ENCODE data around the gene ARHGAP30.

Gene ARHGAP30

GRCh38 chr1:161070761-161071160, 1.1 kb upstream of the ARHGAP30 start:
- TF ChIP-seq GATA3 (IDR thresholded peaks at IDR 0.05; ENCODE audit: low read depth, low read length): no peak
- TF ChIP-seq GATA2 (IDR thresholded peaks at IDR 0.05; ENCODE audit: low read depth, low read length): no peak

- TF ChIP-seq GATA3 (IDR thresholded peaks at IDR 0.05; ENCODE audit: low read depth, low read length): no peak
- TF ChIP-seq GATA2 (IDR thresholded peaks at IDR 0.05; ENCODE audit: low read depth, low read length): no peak
These were observed 450 bp downstream of the ARHGAP30 start for GRCh38 chr1:161069241-161069640.

GRCh38 chr1:161068306-161069234, 1.1 kb downstream of the ARHGAP30 start:
- no peak for TF ChIP-seq GATA2 (IDR thresholded peaks at IDR 0.05; ENCODE audit: low read depth, low read length)
- no peak for TF ChIP-seq GATA3 (IDR thresholded peaks at IDR 0.05; ENCODE audit: low read depth, low read length)

DNA sequence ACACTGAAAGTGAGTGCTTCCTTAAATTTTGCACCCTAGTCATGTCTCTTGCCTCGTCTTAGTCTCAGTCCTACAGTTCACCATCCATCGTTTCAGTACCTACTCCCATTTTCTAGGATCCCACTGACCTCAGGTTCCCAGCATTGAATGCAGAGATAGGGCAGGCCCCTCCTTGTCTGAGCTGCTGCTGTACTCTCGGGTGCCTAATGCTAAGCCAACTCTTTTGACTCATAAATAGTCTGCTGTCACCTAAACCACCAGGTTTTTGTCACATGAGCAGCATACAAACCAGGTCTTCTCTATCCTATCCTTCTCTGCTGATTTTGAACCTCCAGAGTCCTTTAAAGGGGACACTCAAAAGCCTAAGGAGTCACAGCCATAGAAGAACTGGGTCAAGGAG, 3.0 kb downstream of the ARHGAP30 start:
- TF ChIP-seq GATA2 (IDR thresholded peaks at IDR 0.05; ENCODE audit: low read depth, low read length) (no peak), GATA3 (IDR thresholded peaks at IDR 0.05; ENCODE audit: low read depth, low read length) (no peak)

DNA sequence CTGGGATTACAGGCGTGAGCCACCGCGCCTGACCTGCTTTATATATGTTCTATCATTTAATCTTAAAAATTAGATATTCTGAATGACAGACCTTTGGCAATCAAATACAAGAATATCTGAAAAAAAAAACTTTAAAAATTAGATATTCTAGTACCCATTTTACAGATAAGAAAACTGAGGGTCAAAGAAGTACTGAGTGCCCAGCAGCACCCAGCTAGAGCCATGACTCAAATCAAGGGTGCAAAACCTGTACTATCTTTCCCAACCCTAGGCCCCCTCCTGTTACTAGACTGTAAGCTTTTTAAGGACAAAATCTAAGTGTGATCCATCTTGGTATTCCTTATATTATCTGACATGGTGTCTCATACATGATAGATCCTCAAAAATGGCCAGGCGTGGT, 8.3 kb downstream of the ARHGAP30 start:
- TF ChIP-seq GATA2 (IDR thresholded peaks at IDR 0.05; ENCODE audit: low read depth, low read length) (no peak), GATA3 (IDR thresholded peaks at IDR 0.05; ENCODE audit: low read depth, low read length) (no peak)

GRCh38 chr1:161059293-161059692, 10.4 kb downstream of the ARHGAP30 start:
- no peak for TF ChIP-seq GATA2 (IDR thresholded peaks at IDR 0.05; ENCODE audit: low read depth, low read length)
- no peak for TF ChIP-seq GATA3 (IDR thresholded peaks at IDR 0.05; ENCODE audit: low read depth, low read length)

GRCh38 chr1:161054805-161055204, 14.9 kb downstream of the ARHGAP30 start:
- TF ChIP-seq GATA3 (IDR thresholded peaks at IDR 0.05; ENCODE audit: low read depth, low read length) (no peak), GATA2 (IDR thresholded peaks at IDR 0.05; ENCODE audit: low read depth, low read length) (no peak)

GRCh38 chr1:161054232-161054631, 15.5 kb downstream of the ARHGAP30 start:
- TF ChIP-seq GATA2 (IDR thresholded peaks at IDR 0.05; ENCODE audit: low read depth, low read length) (no peak), GATA3 (IDR thresholded peaks at IDR 0.05; ENCODE audit: low read depth, low read length) (no peak)

- TF ChIP-seq GATA3 (IDR thresholded peaks at IDR 0.05; ENCODE audit: low read depth, low read length): no peak
- TF ChIP-seq GATA2 (IDR thresholded peaks at IDR 0.05; ENCODE audit: low read depth, low read length): no peak
These were observed 16.8 kb downstream of the ARHGAP30 start for GRCh38 chr1:161052899-161053298.

DNA sequence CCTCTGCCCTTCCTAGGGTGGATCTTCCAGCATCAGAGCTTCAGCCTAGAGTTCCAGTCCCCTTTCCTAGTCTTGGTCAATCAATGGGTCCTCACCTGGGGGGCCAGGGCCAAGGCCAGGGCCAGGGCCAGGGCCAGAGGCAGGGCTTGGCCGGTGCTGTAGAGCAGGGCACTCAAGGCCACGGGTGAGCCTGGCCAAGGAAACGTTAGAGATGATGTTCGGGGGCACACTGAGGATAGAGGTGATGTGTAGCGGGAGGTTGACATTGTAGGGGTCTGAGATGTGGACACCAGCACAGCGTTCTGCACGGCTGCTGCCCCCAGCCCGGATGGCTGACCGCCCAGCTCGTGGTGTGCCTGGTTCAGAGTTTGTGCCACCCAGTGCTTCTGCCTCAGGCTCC, 18.5 kb downstream of the ARHGAP30 start:
- TF ChIP-seq GATA3 (IDR thresholded peaks at IDR 0.05; ENCODE audit: low read depth, low read length) (no peak), GATA2 (IDR thresholded peaks at IDR 0.05; ENCODE audit: low read depth, low read length) (no peak)

GRCh38 chr1:161048949-161049722, 20.6 kb downstream of the ARHGAP30 start:
- TF ChIP-seq GATA2 (IDR thresholded peaks at IDR 0.05; ENCODE audit: low read depth, low read length): no peak
- TF ChIP-seq GATA3 (IDR thresholded peaks at IDR 0.05; ENCODE audit: low read depth, low read length): no peak

- TF ChIP-seq GATA3 (IDR thresholded peaks at IDR 0.05; ENCODE audit: low read depth, low read length) (no peak), GATA2 (IDR thresholded peaks at IDR 0.05; ENCODE audit: low read depth, low read length) (no peak)
These were observed 22.0 kb downstream of the ARHGAP30 start for GRCh38 chr1:161047436-161048420.

GRCh38 chr1:161046605-161047228, 23.0 kb downstream of the ARHGAP30 start:
- no peak for TF ChIP-seq GATA3 (IDR thresholded peaks at IDR 0.05; ENCODE audit: low read depth, low read length)
- no peak for TF ChIP-seq GATA2 (IDR thresholded peaks at IDR 0.05; ENCODE audit: low read depth, low read length)
